AG04449 (cell line): ENCODE data around the gene RAB27B.
A peak's percentile ranks its signal among the peaks of the same experiment; 100 is the strongest.

Source experiments
- CTCF ChIA-PET: fragments of 350-600 bp; formaldehyde crosslinking; extraction: SDS; loops from one replicate; lab custom pipeline; 2021; ENCODE audit warnings: antibody characterized with exemption; lab: Yijun Ruan, JAX
- POLR2A ChIA-PET: fragments of 400-600, 350-600 bp; formaldehyde crosslinking; extraction: SDS; loops from one replicate; lab custom pipeline; 2020; ENCODE audit warnings: antibody characterized with exemption, inconsistent platforms; lab: Yijun Ruan, JAX
- DNase-seq: peaks from one replicate; pipeline ENCODE4 v3.0.0-alpha.2; 2010; ENCODE audit warnings: low read depth, low spot score
- H3K4me3 ChIP-seq: 2 replicates; pipeline ENCODE4 v1.5.1; 2011; ENCODE audit warnings: low read depth, mild to moderate bottlenecking, control low read depth, low read length
- CTCF ChIP-seq: IDR thresholded peaks from one replicate; pipeline ENCODE4 v1.5.1; 2011; ENCODE audit warnings: mild to moderate bottlenecking, moderate library complexity, low read length, control low read depth, inconsistent platforms; ENCODE audit not compliant: insufficient read depth; ENCODE audit errors: missing control alignments

Gene RAB27B

GRCh38 chr18:54787616-54788015 lies 40.7 kb upstream of the RAB27B start:
- TF ChIP-seq CTCF, result no peak
- POLR2A ChIA-PET, result interaction anchor here (0.7 to 0.8 kb wide), 2 partner anchors 10 to 45 kb away, joined by 3 to 4 read pairs; no protein-coding TSS in a partner anchor
- peak; percentile 72 for DNase-seq
- CTCF ChIA-PET, result interaction anchor here (1.1 to 1.2 kb wide), 2 partner anchors 9 to 16 kb away, joined by 3 read pairs; no protein-coding TSS in a partner anchor
- no peak overlapping the region for H3K4me3 ChIP-seq

DNA sequence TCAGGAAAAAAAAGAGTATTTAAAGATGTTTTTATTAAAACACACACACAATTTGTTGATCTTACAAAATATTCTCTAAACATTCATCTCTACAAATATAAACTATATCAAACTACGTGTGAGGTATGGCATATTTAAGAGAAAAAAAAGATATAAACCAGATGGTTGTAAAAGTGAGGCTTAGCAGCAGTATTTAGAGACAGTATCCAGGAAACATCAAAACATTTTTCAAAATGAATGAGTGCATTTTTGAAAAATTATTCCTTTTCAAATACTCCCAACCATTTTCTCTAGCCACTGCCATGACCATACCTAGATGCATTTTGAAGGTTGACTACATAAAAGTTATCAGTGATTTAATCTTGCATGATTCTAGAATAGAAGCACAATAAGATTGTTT lies 38.2 kb upstream of the RAB27B start:
- no peak overlapping the region for H3K4me3 ChIP-seq
- no peak for TF ChIP-seq CTCF
- ChIA-PET POLR2A (no interaction called here), CTCF (no interaction called here)
- no peak for DNase-seq

- ChIA-PET POLR2A (no interaction called here), CTCF (no interaction called here)
- no peak for TF ChIP-seq CTCF
- DNase-seq, result no peak
- no peak overlapping the region for H3K4me3 ChIP-seq
These were observed 36.6 kb upstream of the RAB27B start for GRCh38 chr18:54791657-54792056.

DNA sequence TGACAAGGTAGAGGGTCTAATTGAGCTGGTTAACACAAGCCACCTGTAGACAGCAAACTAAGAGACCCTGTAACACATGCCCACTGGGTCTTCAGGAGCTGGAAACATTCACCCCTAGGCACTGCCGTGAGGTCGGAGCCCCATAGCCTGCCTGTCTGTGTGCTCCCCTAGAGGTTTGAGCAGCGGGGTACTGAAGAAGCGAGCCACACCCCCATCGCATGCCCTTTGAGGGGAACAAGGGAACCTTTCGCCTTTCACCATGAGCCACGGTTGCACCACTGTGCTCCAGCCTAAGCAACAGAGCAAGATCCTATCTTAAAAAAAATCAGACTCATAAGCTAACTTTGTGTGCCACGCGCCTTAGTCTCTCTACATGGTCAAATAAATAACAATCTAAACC lies 36.2 kb upstream of the RAB27B start:
- ChIA-PET POLR2A (no interaction called here), CTCF (no interaction called here)
- no peak for DNase-seq
- TF ChIP-seq CTCF, result no peak
- no peak overlapping the region for H3K4me3 ChIP-seq

- no peak for DNase-seq
- ChIA-PET POLR2A (no interaction called here), CTCF (interaction anchor here (0.6 kb wide), 1 partner anchor 188 kb away, joined by 3 read pairs; no protein-coding TSS in a partner anchor)
- no peak overlapping the region for H3K4me3 ChIP-seq
- no peak for TF ChIP-seq CTCF
These were observed 33.5 kb upstream of the RAB27B start for GRCh38 chr18:54794823-54795222.

DNA sequence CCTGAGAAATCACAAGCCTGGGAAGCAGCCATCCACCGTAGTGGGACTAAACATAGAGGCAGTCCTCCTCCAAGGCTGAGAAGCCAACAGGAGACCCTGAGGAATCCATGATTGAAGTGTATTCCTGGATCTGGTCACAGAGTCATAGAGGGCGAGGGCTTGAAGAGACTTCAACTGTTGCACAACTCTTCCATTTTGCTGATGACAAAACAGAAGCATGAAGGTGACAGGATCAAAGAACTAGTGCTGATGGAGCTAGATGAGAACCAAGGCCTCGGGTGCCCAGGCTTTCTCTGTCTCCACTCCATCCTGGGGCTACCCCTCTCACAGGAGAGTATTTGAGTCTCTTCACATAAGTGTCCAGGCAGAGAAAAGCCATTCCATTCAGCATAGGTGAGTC lies 30.1 kb upstream of the RAB27B start:
- H3K4me3 ChIP-seq, result no peak overlapping the region
- ChIA-PET CTCF (no interaction called here), POLR2A (no interaction called here)
- TF ChIP-seq CTCF, result no peak
- DNase-seq, result no peak
